Retina (tissue), 1 donor: ENCODE measurements around the gene ECHS1.
"Not testable (repeated sequence)": the region's sequence is repeated elsewhere in the genome, so short reads cannot be mapped to it uniquely, and the experiment has no call there.

Experiments used
- DNase-seq: peaks from one replicate; pipeline ENCODE4 v3.0.0-alpha.2; 2016

The ECHS1 gene

DNA sequence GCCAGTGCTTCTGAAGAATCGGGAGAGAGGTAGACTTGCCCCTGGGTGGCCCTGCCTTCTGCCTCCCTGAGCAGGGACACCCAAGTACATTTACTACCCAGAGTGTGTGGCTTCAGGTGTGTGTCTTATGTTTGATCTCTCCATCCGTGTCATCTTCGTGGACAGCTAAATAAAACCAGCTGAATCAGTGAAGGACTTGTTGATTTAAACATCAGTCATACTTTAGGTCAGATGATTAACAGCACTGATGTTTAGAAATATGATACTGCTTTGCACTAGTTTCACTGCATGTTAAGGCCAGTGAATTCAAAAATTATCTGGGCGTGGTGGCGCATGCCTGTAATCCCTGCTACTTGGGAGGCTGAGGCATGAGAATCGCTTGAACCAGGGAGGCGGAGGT, 24.8 kb upstream of the ECHS1 start:
- DNase-seq: no peak

DNA sequence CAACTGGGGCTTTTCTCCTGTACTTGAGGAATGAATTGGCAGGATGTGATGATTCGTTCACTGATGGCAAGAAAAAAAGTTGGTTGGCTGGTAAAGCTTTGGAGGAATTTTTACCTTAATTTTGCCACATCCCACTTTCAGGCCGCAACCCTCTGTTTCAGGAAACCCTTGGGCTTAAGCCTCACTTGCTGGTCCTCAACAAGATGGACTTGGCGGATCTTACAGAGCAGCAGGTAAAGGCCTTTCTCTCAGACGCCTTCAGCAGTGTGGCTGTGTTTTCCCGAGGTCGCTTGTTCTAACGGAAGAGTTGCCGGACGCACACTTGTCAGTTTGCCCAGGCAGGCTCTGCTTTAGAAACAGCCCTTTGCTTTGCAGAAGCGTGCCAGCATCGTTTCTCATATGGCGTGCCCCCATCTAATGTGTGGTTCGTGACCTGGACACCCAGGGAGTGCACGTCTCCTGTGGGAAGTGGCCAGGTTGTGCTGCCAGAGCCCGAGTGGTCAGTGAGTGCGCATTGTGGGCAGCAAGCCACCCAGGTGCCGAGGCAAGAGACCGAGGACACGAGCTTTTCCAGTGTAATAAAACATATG, 23.0 kb upstream of the ECHS1 start:
- no peak for DNase-seq

DNA sequence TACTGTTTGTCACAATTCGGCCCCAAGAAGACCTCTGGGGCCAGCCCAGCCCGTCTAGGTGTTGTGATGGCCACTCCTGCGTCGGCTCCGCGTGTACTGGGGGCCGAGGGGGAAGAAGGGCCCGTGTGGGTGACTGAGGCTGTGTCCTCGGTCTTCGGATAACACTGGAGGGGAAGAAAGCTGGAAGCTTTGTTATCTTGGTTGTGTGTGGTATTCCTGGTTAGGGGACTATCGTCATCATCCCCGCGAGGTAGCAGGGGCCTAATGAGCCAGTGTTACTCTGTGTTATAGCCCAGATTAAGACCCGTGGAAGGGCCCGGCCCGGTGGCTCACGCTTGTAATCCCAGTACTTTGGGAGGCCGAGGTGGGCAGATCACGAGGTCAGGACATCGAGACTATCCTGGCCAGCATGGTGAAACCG, 21.7 kb upstream of the ECHS1 start:
- no peak for DNase-seq

DNA sequence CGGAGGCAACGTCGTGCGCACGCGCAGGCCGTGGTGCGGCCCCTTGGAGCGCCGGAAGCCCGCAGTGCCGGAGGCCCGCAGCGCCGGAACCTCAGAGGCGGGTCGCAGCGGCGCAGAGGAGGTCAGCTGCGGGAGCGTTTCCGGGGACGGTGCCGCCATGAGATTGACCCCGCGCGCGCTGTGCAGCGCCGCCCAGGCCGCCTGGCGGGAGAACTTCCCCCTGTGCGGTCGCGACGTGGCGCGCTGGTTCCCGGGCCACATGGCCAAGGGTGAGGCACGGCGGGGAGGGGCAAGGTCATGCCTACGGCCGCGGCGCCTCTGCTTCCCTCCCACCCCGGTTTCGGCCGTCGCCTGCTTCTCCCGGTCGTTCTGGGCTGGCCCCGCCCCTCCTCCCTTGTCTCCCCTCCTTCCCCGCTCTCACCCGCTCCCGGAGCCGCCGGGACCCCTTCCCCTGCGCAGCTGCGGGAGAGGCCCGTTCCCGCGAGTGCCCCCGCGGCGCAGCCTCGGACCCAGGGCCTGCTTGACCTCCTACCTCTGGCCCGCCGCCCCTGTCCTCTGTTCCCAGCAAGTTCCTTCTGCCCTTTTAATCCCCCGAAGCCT, 21.0 kb upstream of the ECHS1 start, which contains the start of gene MTG1:
Gene MTG1, plus strand, starts transcription at position 94 of the 600 bp plus-strand sequence. Its CDS starts 64 bp downstream, at position 158.
- peak; percentile 96 for DNase-seq

DNA sequence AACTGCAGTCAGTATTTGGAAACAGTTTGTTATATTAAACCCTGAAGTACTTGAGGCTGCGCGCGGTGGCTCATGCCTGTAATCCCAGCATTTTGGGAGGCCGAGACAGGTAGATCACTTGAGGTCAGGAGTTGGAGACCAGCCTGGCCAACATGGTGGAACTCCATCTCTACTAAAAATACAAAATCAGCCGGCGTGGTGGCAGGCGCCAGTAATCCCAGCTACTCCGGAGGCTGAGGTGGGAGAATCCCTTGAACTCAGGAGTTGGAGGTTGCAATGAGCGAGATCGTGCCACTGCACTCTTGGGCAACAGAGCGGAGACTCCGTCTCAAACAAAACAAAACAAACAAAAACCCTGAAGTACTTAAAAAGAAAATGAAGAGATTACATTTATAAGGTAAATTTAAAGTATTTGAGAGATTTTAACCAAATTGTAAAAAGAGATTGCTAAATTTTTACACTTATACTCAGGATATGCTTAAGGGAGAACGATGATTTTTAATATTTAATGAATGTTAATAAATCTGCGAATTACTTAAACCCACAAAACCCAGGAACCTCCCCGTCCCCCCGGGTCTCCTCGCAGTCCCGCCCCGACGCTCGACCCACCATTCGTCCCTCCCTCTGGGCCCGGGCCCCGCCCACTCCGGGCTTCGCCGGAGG, 20.4 kb upstream of the ECHS1 start:
- no peak for DNase-seq

DNA sequence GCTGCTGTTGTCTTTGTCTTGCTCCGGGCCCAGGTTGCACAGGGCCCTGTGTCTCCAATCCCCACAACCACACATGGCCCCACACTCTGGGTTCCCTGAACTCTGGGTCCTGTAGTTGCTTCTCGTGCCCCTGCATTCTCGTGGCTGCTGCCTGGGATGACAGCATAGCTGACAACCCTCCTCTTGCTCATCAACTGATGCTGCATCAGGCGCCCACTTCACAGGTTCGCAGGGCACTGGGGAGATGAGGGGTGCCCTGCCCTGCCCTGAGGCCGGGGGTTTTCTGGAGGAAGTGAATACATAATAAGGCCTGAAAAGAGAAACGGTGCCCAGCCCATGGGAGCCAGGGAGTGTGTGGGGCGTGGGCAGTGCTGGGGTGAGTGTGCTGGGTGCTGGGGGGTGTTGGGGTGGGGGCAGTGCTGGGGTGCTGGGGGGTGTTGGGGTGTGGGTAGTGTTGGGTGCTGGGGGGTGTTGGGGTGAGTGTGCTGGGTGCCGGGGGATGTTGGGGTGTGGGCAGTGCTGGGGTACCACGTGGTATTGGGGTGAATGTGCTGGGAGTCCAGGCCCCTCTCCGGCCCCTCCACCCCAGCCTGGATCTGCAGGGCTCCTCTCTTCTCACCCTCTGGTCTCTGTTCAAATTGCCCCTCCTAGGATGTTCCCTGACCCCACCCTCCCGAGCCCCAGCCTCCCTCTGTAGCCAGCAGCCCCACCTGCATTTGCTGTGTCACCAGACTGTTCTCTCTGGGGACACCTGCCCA, 18.8 kb upstream of the ECHS1 start:
- no peak for DNase-seq

DNA sequence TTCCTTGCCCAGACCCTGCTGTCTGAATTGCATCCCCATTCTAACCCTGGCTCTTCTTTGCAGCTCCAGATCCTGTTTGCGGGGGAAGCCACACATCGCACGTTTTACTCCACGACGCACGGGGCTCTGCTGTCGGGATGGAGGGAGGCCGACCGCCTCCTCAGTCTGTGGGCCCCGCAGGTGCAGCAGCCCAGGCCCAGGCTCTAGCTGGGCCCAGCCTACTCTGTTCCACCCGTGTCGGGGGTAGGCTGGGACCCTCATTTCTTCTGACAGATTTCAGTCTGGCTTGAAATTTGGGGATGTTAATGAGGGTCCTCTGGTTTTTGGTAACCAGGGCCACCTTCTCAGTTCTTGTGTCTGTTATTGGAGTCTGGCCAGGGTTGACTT, 18.1 kb upstream of the ECHS1 start:
- no peak for DNase-seq

DNA sequence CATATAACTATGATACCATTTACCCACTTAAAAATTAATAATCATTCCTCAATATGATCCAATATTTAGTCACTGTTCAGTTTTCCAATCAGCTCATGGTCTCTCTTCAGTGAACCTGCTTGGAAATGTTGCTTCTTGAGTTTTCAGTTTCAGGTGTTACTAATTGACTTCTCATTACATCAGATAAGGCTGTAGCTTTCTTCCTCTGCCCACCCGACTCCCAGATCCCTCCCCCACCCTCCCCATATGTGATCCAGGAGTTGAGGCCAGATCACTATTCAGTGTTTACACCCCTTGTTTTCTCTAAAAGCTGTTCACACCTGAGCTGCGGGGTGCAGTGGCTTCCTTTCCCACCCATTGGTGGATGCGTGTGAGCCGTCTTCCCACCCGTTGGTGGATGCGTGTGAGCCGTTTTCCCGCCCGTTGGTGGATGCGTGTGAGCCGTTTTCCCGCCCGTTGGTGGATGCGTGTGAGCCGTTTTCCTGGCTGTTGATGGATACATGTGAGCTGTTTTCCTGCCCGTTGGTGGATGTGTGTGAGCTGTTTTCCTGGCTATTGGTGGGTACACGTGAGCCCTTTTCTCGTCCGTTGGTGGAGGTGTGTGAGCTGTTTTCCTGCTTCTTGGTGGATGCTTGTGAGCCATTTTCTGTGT, 17.6 kb upstream of the ECHS1 start:
- no peak for DNase-seq

DNA sequence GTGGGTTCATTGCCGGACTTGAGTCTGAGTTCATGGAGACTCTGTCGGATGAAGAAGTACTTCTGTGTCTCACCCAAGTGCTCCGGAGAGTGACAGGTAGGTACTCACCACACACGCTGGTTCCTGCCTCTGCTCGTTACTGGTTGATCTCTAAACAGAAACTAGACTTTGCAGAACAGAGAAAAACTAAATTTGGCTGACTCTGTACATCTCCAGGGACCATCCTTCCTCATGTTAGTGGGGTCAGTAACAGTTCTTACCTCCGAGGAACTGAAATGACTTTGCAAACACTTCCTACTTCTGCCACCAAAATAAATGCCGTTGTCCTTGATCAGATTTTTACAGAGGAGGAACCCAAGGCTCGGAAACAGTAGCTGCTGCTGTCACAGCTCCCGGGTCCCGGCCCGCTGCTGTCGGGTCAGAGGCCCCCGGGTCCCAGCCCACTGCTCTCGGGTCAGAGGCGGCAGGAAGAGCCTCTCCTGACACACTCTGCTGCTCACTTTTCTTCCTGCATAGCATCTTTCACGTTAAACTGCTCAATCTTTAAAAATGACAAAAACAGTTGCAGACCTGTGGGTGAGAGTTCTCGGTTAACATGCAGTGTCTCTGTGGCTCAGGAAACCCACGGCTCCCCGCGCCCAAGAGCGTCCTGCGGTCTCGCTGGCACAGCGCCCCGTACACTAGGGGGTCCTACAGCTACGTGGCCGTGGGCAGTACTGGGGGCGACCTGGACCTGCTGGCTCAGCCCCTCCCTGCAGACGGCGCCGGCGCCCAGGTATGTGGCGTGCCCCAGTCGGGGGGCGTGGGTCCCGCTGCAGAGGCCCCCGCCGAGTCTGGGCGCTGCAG, 16.0 kb upstream of the ECHS1 start:
- DNase-seq: no peak

DNA sequence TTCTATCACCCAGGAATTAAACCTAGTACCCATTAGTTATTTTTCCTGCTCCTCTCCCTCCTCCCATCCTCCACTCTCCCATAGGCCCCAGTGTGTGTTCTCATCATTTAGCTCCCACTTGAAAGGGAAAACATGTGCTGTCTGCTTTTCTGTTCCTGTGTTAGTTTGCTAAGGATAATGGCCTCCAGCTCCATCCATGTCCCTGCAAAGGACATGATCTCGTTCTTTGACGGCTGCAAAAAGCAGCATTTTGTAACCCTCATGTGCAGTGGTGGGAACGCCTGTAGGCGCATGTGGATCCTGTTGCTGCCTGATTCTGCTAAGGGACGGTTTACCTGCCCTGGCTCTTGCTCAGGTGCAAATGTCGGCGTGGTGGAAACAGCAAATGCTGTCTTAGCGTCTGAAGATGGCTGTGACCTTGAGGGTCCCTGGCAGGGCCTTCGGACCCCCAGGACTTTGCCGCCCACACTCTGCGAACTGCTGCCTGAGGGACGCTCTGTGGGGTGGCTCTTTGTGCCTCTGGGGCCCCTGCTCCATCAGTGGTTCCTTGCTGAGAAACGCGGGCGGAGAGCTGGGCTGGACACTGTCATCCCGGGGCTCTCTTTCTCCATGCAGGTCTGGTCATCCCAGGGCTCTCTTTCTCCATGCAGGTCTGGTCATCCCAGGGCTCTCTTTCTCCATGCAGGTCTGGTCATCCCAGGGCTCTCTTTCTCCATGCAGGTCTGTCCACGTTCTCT, 15.2 kb upstream of the ECHS1 start:
- DNase-seq: no peak

DNA sequence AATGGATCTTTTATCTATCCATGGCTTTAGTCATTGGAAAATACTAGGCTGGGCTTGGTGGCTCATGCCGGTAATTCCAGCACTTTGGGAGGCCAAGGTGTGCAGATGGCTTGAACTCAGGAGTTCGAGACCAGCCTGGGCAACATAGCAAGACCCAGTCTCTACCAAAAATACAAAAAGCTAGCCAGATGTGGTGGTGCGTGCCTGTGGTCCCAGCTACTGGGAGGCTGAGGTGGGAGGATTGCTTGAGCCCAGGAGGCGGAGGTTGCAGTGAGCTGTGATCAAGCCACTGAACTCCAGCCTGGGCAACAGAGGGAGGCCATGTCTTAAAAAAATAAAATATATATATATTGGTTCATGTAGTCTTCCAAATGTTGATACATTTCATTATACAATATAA, 13.8 kb upstream of the ECHS1 start:
- not testable (repeated sequence) for DNase-seq

DNA sequence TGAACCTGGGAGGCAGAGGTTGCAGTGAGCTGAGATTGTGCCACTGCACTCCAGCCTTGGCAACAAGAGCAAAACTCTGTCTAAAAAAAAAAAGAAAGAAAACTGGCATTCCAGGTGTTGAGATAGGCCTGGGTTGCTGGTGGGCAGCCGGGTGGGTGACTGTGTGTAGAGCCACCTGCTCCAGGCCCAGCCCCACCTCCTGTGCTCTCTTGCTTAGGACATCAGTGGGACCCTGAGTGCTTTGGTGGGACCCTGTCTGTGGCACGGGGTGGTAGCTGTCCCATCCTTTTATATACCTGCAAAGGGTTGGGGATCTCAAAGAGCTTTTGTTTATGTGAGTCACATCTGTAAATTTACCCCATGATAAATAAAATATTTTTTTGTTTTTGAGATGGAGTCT, 12.1 kb upstream of the ECHS1 start:
- no peak for DNase-seq

DNA sequence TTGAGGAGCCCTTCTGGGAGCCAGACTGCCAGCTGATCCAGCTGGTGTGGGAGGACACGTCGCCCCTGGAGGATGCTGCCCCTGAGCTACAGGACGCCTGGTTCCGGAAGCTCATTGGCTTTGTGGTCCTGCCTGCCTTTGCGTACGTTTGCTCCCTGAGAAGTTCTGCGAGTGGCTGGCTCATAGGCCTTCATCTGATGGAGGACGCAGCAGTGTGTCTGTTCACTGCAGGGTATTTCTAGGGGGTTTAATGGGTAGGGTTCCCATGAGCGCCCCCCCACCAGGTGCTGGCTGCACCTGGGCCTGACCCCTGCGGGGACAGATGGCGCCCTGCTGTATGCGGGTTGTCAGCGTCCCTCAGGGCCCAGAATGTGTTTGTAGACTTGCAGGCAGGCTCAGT, 10.9 kb upstream of the ECHS1 start:
- DNase-seq: no peak

DNA sequence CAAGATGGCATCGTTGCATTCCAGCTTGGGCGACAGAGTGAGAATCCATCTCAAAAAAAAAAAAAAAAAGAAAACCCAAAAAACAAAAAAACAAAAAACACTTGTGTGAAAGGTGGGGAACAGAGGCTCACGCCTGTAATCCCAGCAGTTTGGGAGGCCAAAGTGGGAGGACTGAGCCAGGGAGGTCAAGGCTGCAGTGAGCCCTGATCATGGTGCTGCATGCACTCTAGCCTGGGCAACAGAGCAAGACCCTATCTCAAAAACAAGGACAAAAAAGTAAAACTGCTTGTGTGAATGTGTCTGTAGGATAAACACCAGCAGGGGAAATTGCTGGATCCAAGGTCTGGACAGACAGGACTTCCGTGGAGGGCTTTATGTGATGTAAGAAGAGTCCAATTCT, 10.4 kb upstream of the ECHS1 start:
- DNase-seq: no peak

DNA sequence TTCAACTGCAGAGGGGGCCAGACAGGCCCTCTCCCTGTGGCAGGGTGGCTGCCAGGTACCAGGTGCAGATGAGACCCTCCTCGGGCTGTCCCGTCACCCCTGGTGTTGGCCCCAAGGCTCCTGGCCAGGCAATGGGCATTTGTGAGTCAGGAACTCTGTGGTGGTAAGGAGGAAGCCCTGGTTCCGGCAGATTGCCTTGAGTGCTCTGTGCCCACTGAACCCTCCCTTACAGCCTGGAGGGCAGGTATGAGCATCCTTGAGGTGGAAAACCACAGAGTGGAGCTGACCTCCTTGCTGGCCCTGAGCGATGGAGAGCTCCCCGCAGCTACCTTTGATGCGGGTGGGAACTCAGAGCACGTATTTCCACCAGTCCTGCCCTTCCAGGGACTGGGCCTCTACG, 7.9 kb upstream of the ECHS1 start:
- DNase-seq: no peak

DNA sequence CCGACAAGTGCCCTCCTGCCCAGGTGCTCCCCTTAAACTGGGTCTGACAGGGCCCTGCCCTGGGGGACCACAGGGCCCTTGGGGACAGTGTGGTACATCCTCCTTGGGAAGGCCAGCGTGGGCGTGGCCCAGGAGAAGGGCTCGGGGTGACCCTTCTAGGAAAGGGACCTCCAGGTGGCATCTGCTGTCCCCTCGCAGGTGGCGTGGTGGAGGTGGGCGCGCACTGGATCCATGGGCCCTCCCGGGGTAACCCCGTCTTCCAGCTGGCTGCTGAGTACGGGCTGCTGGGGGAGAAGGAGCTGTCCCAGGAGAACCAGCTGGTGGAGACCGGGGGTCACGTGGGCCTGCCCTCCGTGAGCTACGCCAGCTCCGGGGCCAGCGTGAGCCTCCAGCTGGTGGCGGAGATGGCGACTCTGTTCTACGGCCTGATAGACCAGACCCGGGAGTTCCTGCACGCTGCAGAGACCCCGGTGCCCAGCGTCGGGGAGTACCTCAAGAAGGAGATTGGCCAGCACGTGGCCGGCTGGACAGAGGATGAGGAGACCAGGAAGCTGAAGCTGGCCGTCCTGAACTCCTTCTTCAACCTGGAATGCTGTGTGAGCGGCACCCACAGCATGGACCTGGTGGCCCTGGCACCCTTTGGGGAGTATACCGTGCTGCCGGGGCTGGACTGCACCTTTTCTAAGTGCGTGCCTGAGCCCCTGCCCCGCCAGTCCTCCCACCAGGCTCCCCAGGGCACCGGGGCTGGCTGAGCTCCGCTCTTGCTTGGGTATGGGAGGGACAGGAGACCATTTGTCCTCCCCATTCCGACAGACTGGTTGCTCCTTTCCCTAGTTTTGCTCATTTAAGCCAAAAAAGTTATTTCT, 6.9 kb upstream of the ECHS1 start:
- DNase-seq: no peak

DNA sequence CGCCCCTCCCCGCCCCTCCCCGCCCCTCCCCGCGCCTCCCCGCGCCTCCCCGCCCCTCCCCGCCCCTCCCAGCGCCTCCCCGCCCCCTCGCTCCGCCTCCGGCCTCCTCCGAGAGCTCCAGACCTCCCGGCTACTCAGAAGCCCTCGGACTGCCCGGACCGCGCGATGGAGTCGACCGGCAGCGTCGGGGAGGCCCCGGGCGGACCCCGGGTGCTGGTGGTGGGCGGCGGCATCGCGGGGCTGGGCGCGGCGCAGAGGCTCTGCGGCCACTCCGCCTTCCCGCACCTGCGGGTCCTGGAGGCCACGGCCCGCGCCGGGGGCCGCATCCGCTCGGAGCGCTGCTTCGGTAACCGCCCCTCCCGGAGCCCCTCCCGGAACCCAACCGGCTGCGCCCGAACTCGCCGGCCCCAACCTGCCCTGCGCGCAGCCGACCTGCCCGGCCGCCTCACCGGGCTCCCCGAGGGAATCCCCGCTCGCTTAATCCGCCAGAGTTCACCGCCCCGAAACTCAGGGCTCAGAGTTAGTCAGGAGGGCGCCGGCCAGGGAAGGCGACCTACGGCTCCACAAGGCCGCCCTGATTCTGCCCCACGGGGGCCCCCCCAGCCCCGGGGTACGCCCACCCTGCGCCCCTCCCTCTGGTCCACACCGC, 6.1 kb upstream of the ECHS1 start, which contains the start of gene PAOX:
Gene PAOX, plus strand, starts transcription at position 111 of the 649 bp plus-strand sequence. Its CDS starts 55 bp downstream, at position 166.
- DNase-seq: peak; percentile 76

DNA sequence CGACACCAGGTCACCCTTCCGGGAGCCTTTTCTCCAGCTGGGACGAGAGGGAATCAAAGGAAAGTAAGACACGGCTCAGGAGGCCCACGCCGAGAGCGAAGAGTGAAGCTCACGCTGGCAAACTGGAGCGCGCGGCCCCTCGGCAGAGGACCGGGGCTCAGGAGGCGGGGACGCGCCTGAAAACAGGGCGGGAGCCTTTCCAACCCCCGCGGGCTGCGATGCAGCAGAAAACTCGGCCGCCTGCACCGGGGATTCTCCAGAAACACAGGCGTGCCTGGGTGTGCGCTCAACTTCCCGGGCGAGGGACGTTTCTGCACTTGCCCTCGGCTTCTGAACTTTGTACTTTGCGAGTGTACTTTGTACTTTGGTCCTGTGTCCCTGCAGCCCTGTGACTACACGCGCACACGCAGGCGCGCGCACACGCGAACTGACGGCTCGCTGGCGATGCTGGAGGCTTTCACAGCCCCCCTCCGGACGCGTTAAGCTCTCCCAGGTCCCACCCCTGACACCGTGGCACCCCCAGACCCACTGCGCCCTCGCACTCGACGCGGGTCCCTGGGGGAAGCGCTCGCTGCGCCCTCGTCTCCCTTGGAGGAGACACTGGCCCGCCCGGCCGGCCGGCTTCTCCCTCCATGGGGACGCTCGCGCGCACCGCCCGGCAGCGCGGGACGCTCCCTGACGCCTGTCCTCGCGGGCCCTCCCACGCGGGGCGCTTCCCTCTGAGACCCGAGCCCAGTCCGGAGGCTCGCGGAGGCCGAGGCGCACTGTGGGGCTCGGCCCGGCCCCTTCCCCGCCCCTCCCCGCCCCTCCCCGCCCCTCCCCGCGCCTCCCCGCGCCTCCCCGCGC, 5.3 kb upstream of the ECHS1 start:
- peak; percentile 91 for DNase-seq

DNA sequence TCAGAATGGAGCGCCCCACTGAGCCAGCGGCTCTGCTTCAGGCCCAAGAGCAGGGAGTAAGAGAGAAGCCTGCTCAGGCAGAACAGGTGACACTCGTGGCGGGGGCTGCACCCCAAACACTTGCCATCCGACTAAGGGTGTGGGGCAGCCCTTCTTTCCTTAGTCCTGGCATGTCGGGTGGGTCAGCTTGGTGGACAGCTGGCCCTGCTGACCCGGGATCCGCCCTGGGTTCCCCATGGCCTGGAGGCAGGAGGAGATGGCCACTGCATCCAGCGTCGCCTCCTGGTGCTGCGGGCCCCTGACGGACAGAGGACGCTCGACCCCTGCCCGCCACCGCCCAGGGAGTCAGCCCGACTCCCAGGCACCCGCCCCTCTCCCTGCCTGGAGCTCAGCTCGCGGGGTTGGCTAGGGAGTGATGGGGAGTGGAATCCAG, 4.7 kb upstream of the ECHS1 start:
- no peak for DNase-seq
